HepG2 (cell line): ENCODE results near the gene FIBP. TPM values are rescaled to one million over a fixed set of nuclear protein-coding genes. Genes with fewer than 3 reads are reported as not detected.

Experiments used
- IKZF1 ChIP-seq: fragments of 450-650 bp; IDR thresholded peaks from 2 replicates; pipeline ENCODE4 v1.7.1; 2016
- KAT8 ChIP-seq: IDR thresholded peaks from 2 replicates; pipeline ENCODE4 v1.6.1; 2016; ENCODE audit warnings: missing genetic modification reagents, missing compliant biosample characterization
- MAF1 ChIP-seq: sonication (generic); formaldehyde crosslinking; IDR thresholded peaks from 2 replicates; pipeline ENCODE4 v1.5.0; 2020; ENCODE audit warnings: missing genetic modification reagents, borderline replicate concordance
- NFIB ChIP-seq: sonication (generic); formaldehyde crosslinking; IDR thresholded peaks from 2 replicates; pipeline ENCODE4 v1.9.0; 2021; ENCODE audit warnings: missing genetic modification reagents, mild to moderate bottlenecking, borderline replicate concordance
- NONO ChIP-seq, 2 experiments: fragments of 450-650 bp in 1 of 2; sonication (generic) in 1 of 2; formaldehyde crosslinking in 1 of 2; IDR thresholded peaks in 1 of 2; conservative IDR thresholded peaks in 1 of 2; 2 replicates each; pipeline versions ENCODE4 v1.6.1 to v1.8.0; 2017 to 2022; ENCODE audit warnings: mild to moderate bottlenecking in 1 of 2, missing genetic modification reagents in 1 of 2, moderate library complexity in 1 of 2
- SMARCE1 ChIP-seq: fragments of 450-650 bp; IDR thresholded peaks from 2 replicates; pipeline ENCODE4 v1.6.1; 2017; ENCODE audit warnings: borderline replicate concordance
- SPEN ChIP-seq: sonication (generic); formaldehyde crosslinking; IDR thresholded peaks from 2 replicates; pipeline ENCODE4 v1.5.1; 2020; ENCODE audit warnings: low read depth, mild to moderate bottlenecking, missing genetic modification reagents
- TBP ChIP-seq: sonication (generic); formaldehyde crosslinking; IDR thresholded peaks from 2 replicates; pipeline ENCODE4 v1.5.0; 2020; ENCODE audit warnings: missing genetic modification reagents
- ZNF12 ChIP-seq: sonication (generic); formaldehyde crosslinking; IDR thresholded peaks from 2 replicates; pipeline ENCODE4 v1.5.0; 2020; ENCODE audit warnings: missing genetic modification reagents
- ZNF33A ChIP-seq: sonication (generic); formaldehyde crosslinking; IDR thresholded peaks from 2 replicates; pipeline ENCODE4 v1.5.1; 2020; ENCODE audit warnings: missing genetic modification reagents, mild to moderate bottlenecking, moderate library complexity, borderline replicate concordance
- ZNF383 ChIP-seq: sonication (generic); formaldehyde crosslinking; IDR thresholded peaks from 2 replicates; pipeline ENCODE4 v1.4.0; 2020; ENCODE audit warnings: missing genetic modification reagents, mild to moderate bottlenecking, borderline replicate concordance
- ZNF430 ChIP-seq: sonication (generic); formaldehyde crosslinking; IDR thresholded peaks from 2 replicates; pipeline ENCODE4 v1.9.0; 2021; ENCODE audit warnings: mild to moderate bottlenecking, missing genetic modification reagents
- ZNF644 ChIP-seq: IDR thresholded peaks from 2 replicates; pipeline ENCODE4 v1.6.1; 2016; ENCODE audit warnings: low read depth
- ZNF761 ChIP-seq: sonication (generic); formaldehyde crosslinking; conservative IDR thresholded peaks from 2 replicates; pipeline ENCODE4 v1.4.0; 2020; ENCODE audit warnings: mild to moderate bottlenecking, missing genetic modification reagents
- polyA plus RNA-seq, 8 experiments: library from polyadenylated mRNA; depleted of rRNA in 3 of 8; stranded (reverse) in 7 of 8; unstranded in 1 of 8; fragments of >200 nt; fragmentation: Illumina TruSeq in 4 of 8; extraction: Trizol in 4 of 8; gene quantifications; 2 replicates each; pipeline versions ENCODE4 v1.2.1 to v1.2.3, GENCODE V29; 2011 to 2016; ENCODE audit warnings: low read depth in 4 of 8, missing spikeins in 1 of 8, mixed read lengths in 1 of 8; ENCODE audit not compliant: insufficient read depth in 1 of 8
- total RNA-seq, 5 experiments: library from RNA; depleted of rRNA; stranded (reverse); fragments of >200 nt; fragmentation: Illumina TruSeq; extraction: Trizol; gene quantifications; 2 replicates each; pipeline ENCODE4 v1.2.3, GENCODE V29; 2016; ENCODE audit warnings: low read depth in 1 of 5
- TF ChIP-seq, protein P1 (sequence below): sonication (generic); formaldehyde crosslinking; conservative IDR thresholded peaks from 2 replicates; pipeline ENCODE4 v1.4.0; 2020; ENCODE audit warnings: missing genetic modification reagents
- TF ChIP-seq, protein P2 (sequence below): sonication (generic); formaldehyde crosslinking; IDR thresholded peaks from 2 replicates; pipeline ENCODE4 v1.5.1; 2020; ENCODE audit warnings: missing genetic modification reagents, mild to moderate bottlenecking, borderline replicate concordance
- TF ChIP-seq, protein P3 (sequence below): sonication (generic); formaldehyde crosslinking; IDR thresholded peaks from 2 replicates; pipeline ENCODE4 v1.5.0; 2020; ENCODE audit warnings: mild to moderate bottlenecking, missing genetic modification reagents

FIBP gene
- total and polyA plus RNA-seq, 2 of the 13 experiments (the other 11 are each of a cell fraction or from before 2014, with no cell fraction given), result 42.9 to 62.1 TPM

DNA sequence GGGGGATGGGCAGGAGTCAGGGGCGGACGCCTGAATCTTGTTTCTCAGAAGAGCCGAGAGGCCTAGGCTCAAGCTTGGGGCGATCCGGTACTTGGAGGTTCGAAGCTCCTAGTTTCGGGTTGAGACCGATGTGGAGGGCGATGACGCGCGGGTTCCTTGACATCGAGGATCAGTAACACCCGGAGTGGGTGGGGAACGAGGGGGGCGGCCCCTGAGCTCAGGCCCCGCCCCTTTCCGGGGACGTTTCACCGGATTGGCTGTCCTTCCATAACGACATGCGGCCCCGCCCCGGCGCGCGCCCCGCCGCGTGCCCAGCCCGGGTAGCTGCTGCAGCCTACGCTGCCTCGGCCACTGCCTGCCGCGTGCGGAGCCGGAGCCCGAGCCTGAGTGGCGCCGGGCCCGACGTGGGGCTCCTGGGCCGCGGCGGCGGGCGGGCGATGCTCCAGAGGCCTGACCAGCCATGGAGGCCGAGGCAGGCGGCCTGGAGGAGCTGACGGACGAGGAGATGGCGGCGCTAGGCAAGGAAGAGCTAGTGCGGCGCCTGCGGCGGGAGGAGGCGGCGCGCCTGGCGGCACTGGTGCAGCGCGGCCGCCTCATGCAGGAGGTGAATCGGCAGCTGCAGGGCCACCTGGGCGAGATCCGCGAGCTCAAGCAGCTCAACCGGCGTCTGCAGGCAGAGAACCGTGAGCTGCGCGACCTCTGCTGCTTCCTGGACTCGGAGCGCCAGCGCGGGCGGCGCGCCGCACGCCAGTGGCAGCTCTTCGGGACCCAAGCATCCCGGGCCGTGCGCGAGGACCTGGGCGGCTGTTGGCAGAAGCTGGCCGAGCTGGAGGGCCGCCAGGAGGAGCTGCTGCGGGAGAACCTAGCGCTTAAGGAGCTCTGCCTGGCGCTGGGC, 2.3 kb upstream of the FIBP start, which contains the start of gene CCDC85B (continued):
- TF ChIP-seq, protein P1, sequence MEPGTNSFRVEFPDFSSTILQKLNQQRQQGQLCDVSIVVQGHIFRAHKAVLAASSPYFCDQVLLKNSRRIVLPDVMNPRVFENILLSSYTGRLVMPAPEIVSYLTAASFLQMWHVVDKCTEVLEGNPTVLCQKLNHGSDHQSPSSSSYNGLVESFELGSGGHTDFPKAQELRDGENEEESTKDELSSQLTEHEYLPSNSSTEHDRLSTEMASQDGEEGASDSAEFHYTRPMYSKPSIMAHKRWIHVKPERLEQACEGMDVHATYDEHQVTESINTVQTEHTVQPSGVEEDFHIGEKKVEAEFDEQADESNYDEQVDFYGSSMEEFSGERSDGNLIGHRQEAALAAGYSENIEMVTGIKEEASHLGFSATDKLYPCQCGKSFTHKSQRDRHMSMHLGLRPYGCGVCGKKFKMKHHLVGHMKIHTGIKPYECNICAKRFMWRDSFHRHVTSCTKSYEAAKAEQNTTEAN, result peak; percentile 75; the same call in 1 of the 2 replicates
- TF ChIP-seq SPEN (peak; percentile 69), ZNF761 (CRISPR knock-in tag) (peak; percentile 69), ZNF33A (CRISPR knock-in tag) (no peak), ZNF383 (CRISPR knock-in tag) (peak; percentile 71; the same call in 1 of the 2 replicates), NONO (IDR thresholded peaks at IDR 0.05) (no peak), NONO (CRISPR knock-in tag; conservative IDR thresholded peaks at IDR 0.05) (peak; percentile 87), NFIB (CRISPR knock-in tag) (no peak), TBP (CRISPR knock-in tag) (no peak), IKZF1 (no peak), KAT8 (CRISPR knock-in tag) (0 out of 2 replicates have a peak, but pooled peaks have one; percentile 4), ZNF12 (CRISPR knock-in tag) (no peak; the same call in 1 of the 2 replicates), MAF1 (CRISPR knock-in tag) (no peak), SMARCE1 (no peak), ZNF430 (CRISPR knock-in tag) (peak; percentile 79; the same call in 1 of the 2 replicates), ZNF644 (CRISPR knock-in tag) (no peak)
- TF ChIP-seq, protein P2, sequence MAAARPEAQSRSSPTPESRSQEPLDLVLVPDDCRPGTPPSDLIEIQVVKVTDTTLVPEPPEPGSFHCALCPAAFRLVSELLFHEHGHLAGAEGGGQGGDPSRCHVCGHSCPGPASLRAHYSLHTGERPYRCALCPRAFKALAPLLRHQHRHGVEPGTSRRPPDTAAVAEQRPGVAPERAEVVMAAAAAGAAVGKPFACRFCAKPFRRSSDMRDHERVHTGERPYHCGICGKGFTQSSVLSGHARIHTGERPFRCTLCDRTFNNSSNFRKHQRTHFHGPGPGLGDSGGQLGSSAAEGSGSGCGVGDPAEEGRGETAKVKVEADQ (CRISPR knock-in tag), result no peak
- TF ChIP-seq, protein P3, sequence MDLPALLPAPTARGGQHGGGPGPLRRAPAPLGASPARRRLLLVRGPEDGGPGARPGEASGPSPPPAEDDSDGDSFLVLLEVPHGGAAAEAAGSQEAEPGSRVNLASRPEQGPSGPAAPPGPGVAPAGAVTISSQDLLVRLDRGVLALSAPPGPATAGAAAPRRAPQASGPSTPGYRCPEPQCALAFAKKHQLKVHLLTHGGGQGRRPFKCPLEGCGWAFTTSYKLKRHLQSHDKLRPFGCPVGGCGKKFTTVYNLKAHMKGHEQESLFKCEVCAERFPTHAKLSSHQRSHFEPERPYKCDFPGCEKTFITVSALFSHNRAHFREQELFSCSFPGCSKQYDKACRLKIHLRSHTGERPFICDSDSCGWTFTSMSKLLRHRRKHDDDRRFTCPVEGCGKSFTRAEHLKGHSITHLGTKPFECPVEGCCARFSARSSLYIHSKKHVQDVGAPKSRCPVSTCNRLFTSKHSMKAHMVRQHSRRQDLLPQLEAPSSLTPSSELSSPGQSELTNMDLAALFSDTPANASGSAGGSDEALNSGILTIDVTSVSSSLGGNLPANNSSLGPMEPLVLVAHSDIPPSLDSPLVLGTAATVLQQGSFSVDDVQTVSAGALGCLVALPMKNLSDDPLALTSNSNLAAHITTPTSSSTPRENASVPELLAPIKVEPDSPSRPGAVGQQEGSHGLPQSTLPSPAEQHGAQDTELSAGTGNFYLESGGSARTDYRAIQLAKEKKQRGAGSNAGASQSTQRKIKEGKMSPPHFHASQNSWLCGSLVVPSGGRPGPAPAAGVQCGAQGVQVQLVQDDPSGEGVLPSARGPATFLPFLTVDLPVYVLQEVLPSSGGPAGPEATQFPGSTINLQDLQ, result peak; percentile 87; the same call in 1 of the 2 replicates
- TF ChIP-seq, all 625 proteins: peak for 232
